Activated CD4-positive, CD25-positive, alpha-beta regulatory T cell treated with anti-CD3 and anti-CD28 coated beads, Interleukin-2, amount 50 U/mL, for 16 hours (primary cell): ENCODE data around the gene SAMSN1.

Experiments used
- DNase-seq: peaks from one replicate; pipeline ENCODE4 v3.0.0-alpha.2; 2020; ENCODE audit warnings: low read depth, low spot score

SAMSN1 gene

GRCh38 chr21:14484188-14485009, 61.7 kb downstream of the SAMSN1 start:
- no peak for DNase-seq

- no peak for DNase-seq
These were observed 62.8 kb downstream of the SAMSN1 start for GRCh38 chr21:14483296-14483695.

- DNase-seq: peak; percentile 6
These were observed 64.0 kb downstream of the SAMSN1 start for GRCh38 chr21:14482165-14482564.

- DNase-seq: no peak
These were observed 65.6 kb downstream of the SAMSN1 start for GRCh38 chr21:14480411-14481031.

- DNase-seq: no peak
These were observed 66.8 kb downstream of the SAMSN1 start for GRCh38 chr21:14479241-14479786.

GRCh38 chr21:14477841-14478240, 68.3 kb downstream of the SAMSN1 start:
- no peak for DNase-seq

- no peak for DNase-seq
These were observed 69.0 kb downstream of the SAMSN1 start for GRCh38 chr21:14477133-14477532.

GRCh38 chr21:14474995-14475394, 71.1 kb downstream of the SAMSN1 start:
- no peak for DNase-seq

- no peak for DNase-seq
These were observed 76.5 kb downstream of the SAMSN1 start for GRCh38 chr21:14469641-14470040.

- no peak for DNase-seq
These were observed 79.4 kb downstream of the SAMSN1 start for GRCh38 chr21:14466715-14467114.

GRCh38 chr21:14457762-14458161, 88.4 kb downstream of the SAMSN1 start:
- no peak for DNase-seq

GRCh38 chr21:14456911-14457310, 89.2 kb downstream of the SAMSN1 start:
- no peak for DNase-seq

- no peak for DNase-seq
These were observed 91.8 kb downstream of the SAMSN1 start for GRCh38 chr21:14454016-14455009.

- DNase-seq: no peak
These were observed 92.6 kb downstream of the SAMSN1 start for GRCh38 chr21:14453339-14454015.

GRCh38 chr21:14452727-14453241, 93.3 kb downstream of the SAMSN1 start:
- no peak for DNase-seq

- DNase-seq: no peak
These were observed 93.9 kb downstream of the SAMSN1 start for GRCh38 chr21:14452031-14452726.

- no peak for DNase-seq
These were observed 94.6 kb downstream of the SAMSN1 start for GRCh38 chr21:14451546-14451945.

GRCh38 chr21:14448784-14449183, 97.3 kb downstream of the SAMSN1 start:
- no peak for DNase-seq

GRCh38 chr21:14438211-14438610, 107.9 kb downstream of the SAMSN1 start:
- DNase-seq: no peak

- no peak for DNase-seq
These were observed 110.7 kb downstream of the SAMSN1 start for GRCh38 chr21:14435423-14435822.
